OCI-M1 (cell line): ENCODE measurements around the gene AVEN.
"Not testable (repeated sequence)": the region's sequence is repeated elsewhere in the genome, so short reads cannot be mapped to it uniquely, and the experiment has no call there.

Experiments used
- DNase-seq: peaks from one replicate; lab custom pipeline; 2025; lab: John Stamatoyannopoulos, UW

The AVEN gene

GRCh38 chr15:33848011-33848410 lies 191.0 kb downstream of the AVEN start:
- DNase-seq = no peak

- no peak for DNase-seq
Observed at GRCh38 chr15:33846862-33847261, 192.1 kb downstream of the AVEN start.

- no peak for DNase-seq
Observed at GRCh38 chr15:33846142-33846541, 192.9 kb downstream of the AVEN start.

GRCh38 chr15:33844597-33844996 lies 194.4 kb downstream of the AVEN start:
- no peak for DNase-seq

- no peak for DNase-seq
Observed at GRCh38 chr15:33844186-33844585, 194.8 kb downstream of the AVEN start.

- DNase-seq = no peak
Observed at GRCh38 chr15:33840615-33841014, 198.4 kb downstream of the AVEN start.

GRCh38 chr15:33839540-33839939 lies 199.5 kb downstream of the AVEN start:
- no peak for DNase-seq

GRCh38 chr15:33837294-33837693 lies 201.7 kb downstream of the AVEN start:
- DNase-seq = no peak

GRCh38 chr15:33834892-33835743 lies 203.9 kb downstream of the AVEN start:
- no peak for DNase-seq

GRCh38 chr15:33831646-33832045 lies 207.4 kb downstream of the AVEN start:
- DNase-seq = no peak

GRCh38 chr15:33830351-33830750 lies 208.7 kb downstream of the AVEN start:
- DNase-seq = no peak

- DNase-seq = no peak
Observed at GRCh38 chr15:33826201-33826600, 212.8 kb downstream of the AVEN start.

GRCh38 chr15:33825453-33825852 lies 213.6 kb downstream of the AVEN start:
- no peak for DNase-seq

- no peak for DNase-seq
Observed at GRCh38 chr15:33823119-33823518, 215.9 kb downstream of the AVEN start.

GRCh38 chr15:33822479-33822878 lies 216.5 kb downstream of the AVEN start:
- no peak for DNase-seq

- DNase-seq = not testable (repeated sequence)
Observed at GRCh38 chr15:33819499-33819898, 219.5 kb downstream of the AVEN start.
